Measurements from ENCODE around the gene ELOA.
"Not testable (repeated sequence)": the region's sequence is repeated elsewhere in the genome, so short reads cannot be mapped to it uniquely, and the experiment has no call there.

ELOA gene

GRCh38 chr1:23743287-23744152 is at the start of gene ELOA:
ELOA (plus strand) TSS chr1:23743471; CDS start chr1:23743504, 33 bp downstream.
- DNase-seq, result peak; percentile 81

GRCh38 chr1:23693599-23693998 is 49.7 kb upstream of the ELOA start:
- DNase-seq, result no peak

DNA sequence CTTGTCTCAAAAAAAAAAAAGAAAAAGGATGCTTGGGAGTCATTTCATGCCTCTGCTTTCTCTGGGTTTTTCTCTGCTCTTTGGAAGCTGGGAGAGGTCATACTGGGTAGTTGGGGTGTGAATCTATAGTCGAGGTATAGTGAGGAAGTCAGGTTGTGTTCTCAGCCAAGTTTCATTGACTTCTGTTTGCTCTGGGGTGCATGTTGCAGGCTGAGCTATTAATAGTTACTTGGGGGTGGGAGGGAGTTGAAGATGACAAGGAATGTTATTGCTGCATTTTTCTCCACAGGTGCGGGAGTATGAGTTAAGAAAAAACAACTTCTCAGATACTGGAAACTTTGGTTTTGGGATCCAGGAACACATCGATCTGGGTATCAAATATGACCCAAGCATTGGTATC is 48.9 kb upstream of the ELOA start:
- no peak for DNase-seq

GRCh38 chr1:23695667-23696066 is 47.6 kb upstream of the ELOA start:
- no peak for DNase-seq

GRCh38 chr1:23696335-23696989 is 46.8 kb upstream of the ELOA start:
- no peak for DNase-seq

- DNase-seq, result no peak
Measured at GRCh38 chr1:23698466-23698865, 44.8 kb upstream of the ELOA start.

GRCh38 chr1:23699280-23700179 is 43.7 kb upstream of the ELOA start:
- DNase-seq, result peak; percentile 41

- DNase-seq, result no peak
Measured at GRCh38 chr1:23701310-23701709, 42.0 kb upstream of the ELOA start.

- no peak for DNase-seq
Measured at GRCh38 chr1:23701996-23702395, 41.3 kb upstream of the ELOA start.

DNA sequence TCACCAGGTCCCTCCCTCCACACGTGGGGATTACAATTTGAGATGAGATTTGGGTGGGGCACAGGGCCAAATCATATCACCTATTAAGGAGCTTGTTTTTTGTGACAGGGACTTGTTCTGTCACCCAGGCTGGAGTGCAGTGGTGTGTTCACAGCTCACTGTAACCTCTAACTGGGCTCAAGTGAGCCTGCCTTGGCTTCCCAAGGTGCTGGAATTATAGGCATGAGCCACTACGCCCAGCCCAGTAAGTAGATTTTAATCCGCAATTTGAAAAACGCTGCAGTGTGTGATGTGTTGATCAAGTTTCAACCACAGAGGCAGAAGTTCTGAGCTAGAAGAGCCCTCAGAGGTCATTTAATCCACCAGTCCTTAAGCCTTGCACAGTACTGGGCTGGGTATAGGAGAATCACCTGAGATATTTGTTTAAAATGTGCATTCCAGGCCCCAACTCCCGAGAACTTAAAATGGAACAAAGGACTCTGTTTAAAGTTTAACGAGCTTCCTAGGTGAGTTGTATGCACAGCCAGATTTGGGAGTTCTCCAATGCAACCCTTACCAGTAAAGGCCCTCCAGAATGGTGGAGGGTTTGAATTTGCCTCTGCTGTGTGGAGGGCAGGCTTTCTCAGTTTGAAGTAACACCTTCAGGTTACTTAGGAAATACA is 38.3 kb upstream of the ELOA start:
- DNase-seq, result no peak

DNA sequence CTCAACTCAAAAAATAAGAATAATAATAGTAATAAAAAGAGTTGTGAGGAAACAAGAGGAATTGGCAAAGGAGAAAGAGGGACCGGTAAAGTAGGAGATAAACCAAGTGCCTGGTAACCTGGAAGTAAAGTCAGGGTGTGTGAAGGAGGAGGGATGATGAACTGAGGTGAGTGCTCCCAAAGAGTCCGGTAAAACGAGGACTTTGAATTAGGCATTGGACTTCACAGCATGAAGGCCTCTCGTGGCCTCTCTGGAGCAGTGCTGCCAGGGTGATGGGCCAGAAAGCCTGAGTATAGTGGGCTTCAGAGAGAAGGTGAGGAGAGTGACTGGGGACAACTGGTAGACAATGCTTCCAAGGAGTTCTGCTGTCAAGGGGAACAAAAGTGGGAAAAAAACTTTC is 34.0 kb upstream of the ELOA start:
- no peak for DNase-seq

- no peak for DNase-seq
Measured at GRCh38 chr1:23718482-23718881, 24.8 kb upstream of the ELOA start.

DNA sequence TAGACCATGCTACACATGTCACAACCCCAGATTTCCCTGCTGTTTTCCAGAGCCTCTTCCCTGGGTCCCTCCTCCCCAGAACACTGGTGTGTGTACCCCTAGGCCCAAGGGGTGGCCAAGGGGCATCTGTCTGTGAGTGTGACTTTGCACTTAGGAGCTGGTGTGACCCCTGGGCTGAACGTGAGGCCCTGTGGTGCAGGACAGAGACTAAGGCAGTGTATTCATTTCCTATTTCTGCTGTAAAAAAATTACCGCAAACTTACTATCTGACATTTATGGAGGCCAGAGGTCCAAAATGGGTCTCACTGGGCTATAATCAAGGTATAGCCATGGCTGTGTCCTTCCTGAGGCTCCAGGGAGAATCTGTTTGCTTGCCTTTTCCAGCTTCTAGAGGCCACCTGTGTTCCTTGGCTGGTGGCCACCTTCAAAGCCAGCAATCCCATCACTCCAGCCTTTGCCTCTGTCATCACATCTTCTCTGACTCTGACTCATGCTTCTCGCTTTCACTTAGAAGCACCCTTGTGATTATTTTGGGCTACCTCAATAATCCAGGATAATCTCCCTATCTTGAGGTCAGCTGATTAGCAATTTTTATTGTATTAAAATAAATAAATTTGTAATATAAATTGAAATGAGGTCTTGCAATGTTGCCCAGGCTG is 24.0 kb upstream of the ELOA start:
- peak; percentile 27 for DNase-seq

- peak; percentile 73 for DNase-seq
Measured at GRCh38 chr1:23720256-23720995, 22.8 kb upstream of the ELOA start.

- no peak for DNase-seq
Measured at GRCh38 chr1:23722652-23723051, 20.6 kb upstream of the ELOA start.

DNA sequence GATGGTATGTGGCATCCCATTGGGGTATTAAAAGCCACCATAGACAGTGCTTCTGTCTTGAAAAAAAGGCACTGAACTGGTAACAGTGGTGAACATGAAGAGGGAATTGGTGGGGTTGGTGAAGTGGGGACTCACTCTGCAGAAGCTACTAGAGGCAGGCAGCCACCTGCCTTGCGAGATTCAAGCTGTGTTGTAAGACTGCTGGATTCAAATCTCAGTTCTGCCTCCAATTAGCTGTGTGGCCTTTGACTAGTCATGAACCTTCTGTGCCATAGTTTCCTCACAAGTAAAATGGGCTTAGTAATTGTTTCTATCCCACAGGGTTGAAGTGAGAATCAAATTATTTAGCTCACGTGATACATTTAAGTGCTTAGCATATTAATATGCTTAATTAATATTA is 16.6 kb upstream of the ELOA start:
- no peak for DNase-seq

- DNase-seq, result no peak
Measured at GRCh38 chr1:23727362-23727811, 15.9 kb upstream of the ELOA start.

DNA sequence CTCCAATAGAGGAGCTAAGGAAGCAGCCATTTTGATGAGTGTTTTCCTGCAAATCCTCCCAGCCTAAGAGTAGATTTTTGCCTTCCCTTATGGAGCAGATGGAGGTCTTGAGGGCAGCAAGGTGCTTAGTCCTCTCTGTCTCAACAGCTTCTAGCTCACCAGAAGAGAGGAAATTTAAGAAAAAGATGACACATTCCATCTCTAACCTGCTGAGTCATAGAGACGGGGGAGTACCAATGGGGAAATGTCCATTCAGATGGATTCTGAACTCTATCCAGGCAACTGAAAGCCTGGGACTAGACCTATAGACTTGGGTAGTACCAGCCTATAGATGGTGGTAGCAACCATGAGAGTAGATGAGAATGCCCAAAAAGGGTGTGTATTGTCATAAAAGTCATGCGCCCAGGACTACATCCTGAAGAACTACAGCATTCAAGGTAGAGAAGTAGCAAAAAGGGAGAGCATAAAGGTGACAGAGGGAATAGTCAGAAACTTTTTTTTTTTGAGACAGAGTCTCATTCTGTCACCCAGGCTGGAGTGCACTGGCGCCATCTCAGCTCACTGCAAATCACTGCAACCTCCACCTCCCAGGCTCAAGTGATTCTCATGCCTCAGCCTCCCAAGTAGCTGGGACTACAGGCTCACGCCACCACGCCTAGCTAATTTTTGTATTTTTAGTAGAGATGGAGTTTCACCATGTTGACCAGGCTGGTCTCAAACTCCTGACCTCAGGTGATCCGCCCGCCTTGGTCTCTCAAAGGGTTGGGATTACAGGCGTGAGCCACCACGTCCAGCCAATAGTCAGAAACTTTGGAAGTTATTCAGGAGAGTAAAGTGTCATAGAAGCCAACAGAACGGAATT is 10.7 kb upstream of the ELOA start:
- DNase-seq, result no peak

DNA sequence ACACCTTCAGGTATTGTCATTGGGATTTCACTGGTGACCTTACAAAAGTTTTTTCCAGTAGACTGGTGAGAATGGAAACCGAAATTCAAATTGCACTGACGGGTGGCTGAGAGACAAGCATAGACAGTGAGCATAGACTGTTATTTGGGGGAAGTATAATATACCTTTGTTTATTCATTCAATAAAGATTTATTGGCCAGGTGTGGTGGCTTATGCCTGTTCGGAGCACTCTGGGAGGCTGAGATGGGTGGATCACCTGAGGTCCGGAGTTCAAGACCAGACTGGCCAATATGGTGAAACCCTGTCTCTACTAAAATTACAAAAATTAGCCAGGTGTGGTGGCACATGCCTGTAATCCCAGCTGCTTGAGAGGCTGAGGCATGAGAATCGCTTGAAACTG is 10.0 kb upstream of the ELOA start:
- DNase-seq, result not testable (repeated sequence)

- DNase-seq, result peak; percentile 60
Measured at GRCh38 chr1:23736437-23737134, 6.7 kb upstream of the ELOA start.

Measured in activated CD4-positive, alpha-beta T cell treated with anti-CD3 and anti-CD28 coated beads, Interleukin-2, amount 50 U/mL, for 16 hours (primary cell).